CD4-positive, alpha-beta T cell treated with Interleukin-4 for 1 hour (primary cell): ENCODE data around the gene MT1B.

Experiments used
- DNase-seq, 2 donors: peaks; one replicate each; pipeline ENCODE4 v3.0.0-alpha.2; 2020 to 2022

Gene MT1B

GRCh38 chr16:56691885-56692284 lies 40.2 kb downstream of the MT1B start:
- DNase-seq, result no peak

- no peak for DNase-seq
Observed at GRCh38 chr16:56695246-56695645, 43.6 kb downstream of the MT1B start.

- DNase-seq, result no peak
Observed at GRCh38 chr16:56697456-56698155, 45.9 kb downstream of the MT1B start.

- DNase-seq, result no peak
Observed at GRCh38 chr16:56700195-56700594, 48.5 kb downstream of the MT1B start.

GRCh38 chr16:56700631-56701030 lies 48.9 kb downstream of the MT1B start:
- no peak for DNase-seq

GRCh38 chr16:56701534-56701933 lies 49.8 kb downstream of the MT1B start:
- no peak for DNase-seq
